ENCODE results near the gene L3MBTL3. TPM values are rescaled to one million over a fixed set of nuclear protein-coding genes. Genes with fewer than 3 reads are reported as not detected.

L3MBTL3 gene
- total RNA-seq, 1 donor from 2014 or later = 22.8 TPM

DNA sequence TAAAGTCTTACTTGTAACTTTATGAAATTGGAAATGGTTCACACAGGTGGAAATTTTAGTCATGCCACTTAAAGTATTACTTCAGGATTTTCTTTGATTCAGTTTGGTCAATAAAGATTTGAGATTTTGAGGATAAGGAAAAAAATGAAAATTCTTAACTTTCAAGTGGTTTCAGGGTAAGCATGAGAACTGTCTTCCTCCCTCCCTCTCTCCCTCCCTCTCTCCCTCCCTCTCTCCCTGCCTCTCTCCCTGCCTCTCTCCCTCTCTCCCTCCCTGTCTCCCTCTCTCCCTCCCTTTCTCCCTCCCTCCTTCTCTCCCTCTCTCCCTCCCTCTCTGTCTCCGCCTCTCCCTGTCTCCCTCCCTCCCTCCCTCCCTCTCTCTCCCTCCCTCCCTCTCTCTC is 36.9 kb downstream of the L3MBTL3 start:
- Mint-ChIP-seq H3K27ac (ENCODE audit: unreplicated experiment) (no peak overlapping the region), H3K4me3 (ENCODE audit: unreplicated experiment) (no peak overlapping the region), H3K9me3 (ENCODE audit: unreplicated experiment) (peaks cover 4% of the 10 kb centered on the region), H3K36me3 (ENCODE audit: unreplicated experiment) (peaks cover 27% of the 10 kb centered on the region), H3K27me3 (ENCODE audit: unreplicated experiment) (no peaks in the 10 kb centered on the region), H3K4me1 (ENCODE audit: low read depth, unreplicated experiment) (no peaks in the 10 kb centered on the region)
- TF ChIP-seq, protein P1, sequence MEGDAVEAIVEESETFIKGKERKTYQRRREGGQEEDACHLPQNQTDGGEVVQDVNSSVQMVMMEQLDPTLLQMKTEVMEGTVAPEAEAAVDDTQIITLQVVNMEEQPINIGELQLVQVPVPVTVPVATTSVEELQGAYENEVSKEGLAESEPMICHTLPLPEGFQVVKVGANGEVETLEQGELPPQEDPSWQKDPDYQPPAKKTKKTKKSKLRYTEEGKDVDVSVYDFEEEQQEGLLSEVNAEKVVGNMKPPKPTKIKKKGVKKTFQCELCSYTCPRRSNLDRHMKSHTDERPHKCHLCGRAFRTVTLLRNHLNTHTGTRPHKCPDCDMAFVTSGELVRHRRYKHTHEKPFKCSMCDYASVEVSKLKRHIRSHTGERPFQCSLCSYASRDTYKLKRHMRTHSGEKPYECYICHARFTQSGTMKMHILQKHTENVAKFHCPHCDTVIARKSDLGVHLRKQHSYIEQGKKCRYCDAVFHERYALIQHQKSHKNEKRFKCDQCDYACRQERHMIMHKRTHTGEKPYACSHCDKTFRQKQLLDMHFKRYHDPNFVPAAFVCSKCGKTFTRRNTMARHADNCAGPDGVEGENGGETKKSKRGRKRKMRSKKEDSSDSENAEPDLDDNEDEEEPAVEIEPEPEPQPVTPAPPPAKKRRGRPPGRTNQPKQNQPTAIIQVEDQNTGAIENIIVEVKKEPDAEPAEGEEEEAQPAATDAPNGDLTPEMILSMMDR (IDR thresholded peaks at IDR 0.05; ENCODE audit: partially characterized antibody, unreplicated experiment) = no peak
- no peak for DNase-seq

- Mint-ChIP-seq H3K4me3 (ENCODE audit: unreplicated experiment) (no peak overlapping the region), H3K36me3 (ENCODE audit: unreplicated experiment) (peaks cover 26% of the 10 kb centered on the region), H3K9me3 (ENCODE audit: unreplicated experiment) (peaks cover 4% of the 10 kb centered on the region), H3K27me3 (ENCODE audit: unreplicated experiment) (no peaks in the 10 kb centered on the region), H3K4me1 (ENCODE audit: low read depth, unreplicated experiment) (no peaks in the 10 kb centered on the region), H3K27ac (ENCODE audit: unreplicated experiment) (no peak overlapping the region)
- TF ChIP-seq, protein P1 (IDR thresholded peaks at IDR 0.05; ENCODE audit: partially characterized antibody, unreplicated experiment) = no peak
- DNase-seq = no peak
These were observed 39.1 kb downstream of the L3MBTL3 start for GRCh38 chr6:130057495-130057894.

GRCh38 chr6:130063806-130064205 is 45.4 kb downstream of the L3MBTL3 start:
- peaks cover 2% of the 10 kb centered on the region for H3K27me3 Mint-ChIP-seq (ENCODE audit: unreplicated experiment)

GRCh38 chr6:130065609-130066156 is 47.3 kb downstream of the L3MBTL3 start:
- H3K27me3 Mint-ChIP-seq (ENCODE audit: unreplicated experiment) = peaks cover 2% of the 10 kb centered on the region
- H3K36me3 Mint-ChIP-seq (ENCODE audit: unreplicated experiment) = no peaks in the 10 kb centered on the region
- TF ChIP-seq, protein P1 (IDR thresholded peaks at IDR 0.05; ENCODE audit: partially characterized antibody, unreplicated experiment) = no peak
- H3K27ac Mint-ChIP-seq (ENCODE audit: unreplicated experiment) = no peak overlapping the region
- H3K4me1 Mint-ChIP-seq (ENCODE audit: low read depth, unreplicated experiment) = peaks cover 4% of the 10 kb centered on the region
- DNase-seq = peak; percentile 26
- H3K4me3 Mint-ChIP-seq (ENCODE audit: unreplicated experiment) = no peak overlapping the region
- peaks cover 2% of the 10 kb centered on the region for H3K9me3 Mint-ChIP-seq (ENCODE audit: unreplicated experiment)

More at GRCh38 chr6:130063806-130064205, 45.4 kb downstream of the L3MBTL3 start:
- H3K4me1 Mint-ChIP-seq (ENCODE audit: low read depth, unreplicated experiment) = peaks cover under 1% of the 10 kb centered on the region
- TF ChIP-seq, protein P1 (IDR thresholded peaks at IDR 0.05; ENCODE audit: partially characterized antibody, unreplicated experiment) = no peak
- DNase-seq = no peak
- H3K36me3 Mint-ChIP-seq (ENCODE audit: unreplicated experiment) = no peaks in the 10 kb centered on the region
- peaks cover 2% of the 10 kb centered on the region for H3K9me3 Mint-ChIP-seq (ENCODE audit: unreplicated experiment)
- H3K27ac Mint-ChIP-seq (ENCODE audit: unreplicated experiment) = no peak overlapping the region
- no peak overlapping the region for H3K4me3 Mint-ChIP-seq (ENCODE audit: unreplicated experiment)

DNA sequence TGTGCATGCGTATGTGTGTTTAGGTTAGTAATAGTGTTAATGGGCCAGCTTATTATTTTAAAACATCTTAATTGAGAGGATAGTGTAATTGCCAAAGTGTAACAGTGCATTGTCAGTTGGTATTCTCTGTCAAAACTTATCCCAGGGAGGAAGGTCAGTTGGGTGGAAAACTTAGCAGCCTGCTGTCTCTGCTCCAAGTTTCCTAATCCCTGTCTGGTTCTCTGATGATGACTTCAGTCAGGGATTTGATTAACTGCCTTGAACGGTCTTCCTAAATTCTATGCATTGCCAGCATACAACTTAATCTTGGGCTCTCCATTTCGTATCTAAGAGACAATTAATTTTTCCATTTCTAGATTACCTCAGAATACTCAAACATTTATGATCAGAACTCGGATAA is 51.1 kb downstream of the L3MBTL3 start:
- TF ChIP-seq, protein P1 (IDR thresholded peaks at IDR 0.05; ENCODE audit: partially characterized antibody, unreplicated experiment) = no peak
- no peak for DNase-seq
- no peaks in the 10 kb centered on the region for H3K27me3 Mint-ChIP-seq (ENCODE audit: unreplicated experiment)
- H3K4me3 Mint-ChIP-seq (ENCODE audit: unreplicated experiment) = no peak overlapping the region
- no peaks in the 10 kb centered on the region for H3K36me3 Mint-ChIP-seq (ENCODE audit: unreplicated experiment)
- peaks cover 4% of the 10 kb centered on the region for H3K4me1 Mint-ChIP-seq (ENCODE audit: low read depth, unreplicated experiment)
- no peaks in the 10 kb centered on the region for H3K9me3 Mint-ChIP-seq (ENCODE audit: unreplicated experiment)
- H3K27ac Mint-ChIP-seq (ENCODE audit: unreplicated experiment) = no peak overlapping the region

Measured in glutamatergic neuron (in vitro differentiated cells).